ENCODE data around the gene ARL5C.

The ARL5C gene

DNA sequence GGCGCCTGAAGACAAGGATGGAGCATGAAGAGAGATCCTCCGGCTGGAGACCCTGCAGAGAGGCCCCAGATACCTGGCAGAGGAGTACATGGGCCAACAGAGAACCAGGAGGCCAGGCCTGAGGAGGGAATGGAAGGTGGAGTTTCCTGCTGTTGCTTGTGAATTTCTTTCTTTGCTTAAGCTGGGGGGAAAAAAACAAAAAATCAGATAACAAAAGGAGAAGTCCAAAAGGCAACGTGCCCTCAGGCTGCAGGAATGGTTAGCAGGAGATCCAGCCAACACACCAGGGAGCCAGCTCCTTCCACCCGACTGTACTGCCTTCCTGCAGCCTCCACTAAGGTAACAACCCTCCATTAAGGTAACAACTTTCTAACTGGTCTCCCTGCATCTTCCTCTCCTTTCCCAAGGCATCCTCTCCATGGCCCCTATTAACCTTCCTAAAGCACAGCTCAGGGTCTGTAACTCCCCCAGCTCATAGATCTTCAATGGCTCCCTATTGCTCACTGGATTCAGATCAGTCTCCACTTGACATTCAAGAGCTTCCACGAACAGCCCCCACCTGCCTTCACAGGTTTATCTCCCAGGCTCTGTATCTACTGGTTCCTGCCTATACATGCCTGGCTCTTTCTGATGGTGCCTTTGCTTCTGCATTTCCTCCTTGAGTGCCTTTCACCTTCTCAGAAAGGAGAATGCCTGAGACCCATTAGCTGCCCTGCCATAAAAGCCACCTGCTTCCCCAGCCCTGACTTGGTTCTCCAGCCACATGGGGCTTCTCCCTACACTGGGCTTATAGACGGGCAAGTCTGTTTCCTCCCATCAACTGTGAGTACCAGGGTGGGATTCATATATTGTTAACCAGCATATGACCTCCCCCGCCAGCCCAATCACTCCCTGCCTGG lies 725 bp upstream of the ARL5C start:
- Mint-ChIP-seq H3K36me3 (ENCODE audit: low read depth) (peaks cover 2% of the 10 kb centered on the region), H3K4me3 (no peak overlapping the region), H3K4me1 (peaks cover 19% of the 10 kb centered on the region), H3K27me3 (peaks cover 30% of the 10 kb centered on the region), H3K27ac (no peak overlapping the region), H3K9me3 (no peaks in the 10 kb centered on the region)
- DNase-seq (no peak), ATAC-seq (no peak)

GRCh38 chr17:39165178-39165840 lies 652 bp downstream of the ARL5C start:
- DNase-seq: no peak
- Mint-ChIP-seq H3K27ac (no peak overlapping the region), H3K9me3 (no peaks in the 10 kb centered on the region), H3K4me3 (peak overlapping the region; percentile 90), H3K36me3 (ENCODE audit: low read depth) (peaks cover 2% of the 10 kb centered on the region), H3K4me1 (peaks cover 19% of the 10 kb centered on the region), H3K27me3 (peaks cover 30% of the 10 kb centered on the region)
- peak; percentile 2 for ATAC-seq

GRCh38 chr17:39164675-39165143 lies 1.3 kb downstream of the ARL5C start:
- DNase-seq (peak; percentile 86), ATAC-seq (peak; percentile 98)
- peaks cover 19% of the 10 kb centered on the region for H3K4me1 Mint-ChIP-seq
- H3K9me3 Mint-ChIP-seq: no peaks in the 10 kb centered on the region
- peaks cover 2% of the 10 kb centered on the region for H3K36me3 Mint-ChIP-seq (ENCODE audit: low read depth)
- H3K27me3 Mint-ChIP-seq: peaks cover 30% of the 10 kb centered on the region
- no peak overlapping the region for H3K27ac Mint-ChIP-seq
- peak overlapping the region; percentile 90 for H3K4me3 Mint-ChIP-seq

- peaks cover 11% of the 10 kb centered on the region for H3K4me1 Mint-ChIP-seq
- H3K9me3 Mint-ChIP-seq: no peaks in the 10 kb centered on the region
- ATAC-seq: no peak
- no peak overlapping the region for H3K4me3 Mint-ChIP-seq
- no peak overlapping the region for H3K27ac Mint-ChIP-seq
- H3K36me3 Mint-ChIP-seq (ENCODE audit: low read depth): no peaks in the 10 kb centered on the region
- peaks cover 23% of the 10 kb centered on the region for H3K27me3 Mint-ChIP-seq
- no peak for DNase-seq
Measured at GRCh38 chr17:39161962-39162361, 4.0 kb downstream of the ARL5C start.

GRCh38 chr17:39158623-39159022 lies 7.3 kb downstream of the ARL5C start:
- H3K9me3 Mint-ChIP-seq: no peaks in the 10 kb centered on the region
- ATAC-seq (no peak), DNase-seq (no peak)
- peaks cover 12% of the 10 kb centered on the region for H3K4me1 Mint-ChIP-seq
- peaks cover 7% of the 10 kb centered on the region for H3K36me3 Mint-ChIP-seq (ENCODE audit: low read depth)
- no peak overlapping the region for H3K4me3 Mint-ChIP-seq
- H3K27ac Mint-ChIP-seq: no peak overlapping the region
- peaks cover 11% of the 10 kb centered on the region for H3K27me3 Mint-ChIP-seq

- Mint-ChIP-seq H3K4me3 (no peak overlapping the region), H3K4me1 (peaks cover 31% of the 10 kb centered on the region), H3K36me3 (ENCODE audit: low read depth) (peaks cover 10% of the 10 kb centered on the region), H3K9me3 (no peaks in the 10 kb centered on the region), H3K27ac (no peak overlapping the region), H3K27me3 (peaks cover 12% of the 10 kb centered on the region)
- ATAC-seq (no peak), DNase-seq (no peak)
Measured at GRCh38 chr17:39156491-39156890, 9.5 kb downstream of the ARL5C start.

- no peak overlapping the region for H3K4me3 Mint-ChIP-seq
- H3K27ac Mint-ChIP-seq: no peak overlapping the region
- DNase-seq (no peak), ATAC-seq (no peak)
- H3K9me3 Mint-ChIP-seq: no peaks in the 10 kb centered on the region
- H3K27me3 Mint-ChIP-seq: peaks cover 14% of the 10 kb centered on the region
- H3K36me3 Mint-ChIP-seq (ENCODE audit: low read depth): peaks cover 10% of the 10 kb centered on the region
- H3K4me1 Mint-ChIP-seq: peaks cover 33% of the 10 kb centered on the region
Measured at GRCh38 chr17:39155654-39156053, 10.3 kb downstream of the ARL5C start.

- H3K4me1 Mint-ChIP-seq: peaks cover 37% of the 10 kb centered on the region
- peaks cover 10% of the 10 kb centered on the region for H3K36me3 Mint-ChIP-seq (ENCODE audit: low read depth)
- peak overlapping the region; percentile 97 for H3K27ac Mint-ChIP-seq
- no peaks in the 10 kb centered on the region for H3K9me3 Mint-ChIP-seq
- H3K4me3 Mint-ChIP-seq: peak overlapping the region; percentile 99
- peaks cover 20% of the 10 kb centered on the region for H3K27me3 Mint-ChIP-seq
- ATAC-seq (peak; percentile 30), DNase-seq (peak; percentile 94)
Measured at GRCh38 chr17:39153599-39154051, 12.3 kb downstream of the ARL5C start.

DNA sequence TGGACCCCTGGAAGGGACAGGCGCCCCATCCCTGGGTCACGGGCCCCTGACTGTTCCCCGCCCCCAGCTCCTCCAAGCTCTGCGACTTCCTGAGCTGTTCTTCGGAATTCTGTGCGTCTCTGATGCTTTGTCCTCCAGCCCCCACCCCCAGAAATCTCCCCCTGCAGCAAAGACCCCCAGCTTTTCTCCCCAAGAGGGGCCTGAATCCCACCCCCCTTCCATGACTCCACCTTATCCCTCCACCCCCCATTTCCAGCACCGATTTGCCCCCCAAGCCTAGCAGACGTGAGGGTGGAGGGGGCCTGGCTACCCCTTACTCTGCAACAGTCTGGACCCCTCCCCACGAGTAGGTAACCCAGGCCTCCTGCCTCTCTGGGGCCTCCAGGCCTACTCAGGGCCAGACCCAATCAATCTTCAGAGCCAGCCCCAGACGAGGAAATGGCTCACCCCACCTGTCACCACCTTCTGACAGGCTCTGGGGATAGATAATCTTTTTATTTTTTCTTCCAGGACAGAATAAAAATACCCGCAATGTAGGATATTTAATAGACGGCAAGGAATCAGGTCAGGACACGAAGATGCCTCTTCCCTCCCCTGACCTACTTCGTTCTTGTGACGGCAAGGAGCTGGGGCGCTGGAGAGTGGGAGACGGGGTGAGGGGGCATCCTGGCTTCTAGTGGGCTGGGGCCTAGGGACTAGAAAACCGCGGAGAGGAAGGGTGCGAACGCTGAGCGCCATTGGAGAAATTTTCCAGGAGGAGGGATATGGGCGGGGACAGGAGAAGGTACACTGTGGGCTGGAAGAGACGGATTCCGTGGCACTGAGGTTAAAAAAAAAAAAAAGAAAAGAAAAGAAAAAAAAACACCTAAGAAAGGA lies 13.8 kb downstream of the ARL5C start:
- no peak for ATAC-seq
- peak overlapping the region; percentile 99 for H3K4me3 Mint-ChIP-seq
- no peaks in the 10 kb centered on the region for H3K9me3 Mint-ChIP-seq
- peaks cover 10% of the 10 kb centered on the region for H3K36me3 Mint-ChIP-seq (ENCODE audit: low read depth)
- H3K4me1 Mint-ChIP-seq: peaks cover 37% of the 10 kb centered on the region
- H3K27ac Mint-ChIP-seq: peak overlapping the region; percentile 97
- DNase-seq: peak; percentile 26
- H3K27me3 Mint-ChIP-seq: peaks cover 20% of the 10 kb centered on the region

GRCh38 chr17:39151150-39151942 lies 14.6 kb downstream of the ARL5C start, which contains the start of gene PLXDC1:
Gene PLXDC1 (minus strand): TSS chr17:39151637. CDS start chr17:39151437, 200 bp downstream.
- no peak for DNase-seq
- H3K9me3 Mint-ChIP-seq: no peaks in the 10 kb centered on the region
- H3K36me3 Mint-ChIP-seq (ENCODE audit: low read depth): peaks cover 10% of the 10 kb centered on the region
- ATAC-seq: no peak
- H3K27me3 Mint-ChIP-seq: peaks cover 20% of the 10 kb centered on the region
- peaks cover 37% of the 10 kb centered on the region for H3K4me1 Mint-ChIP-seq
- H3K4me3 Mint-ChIP-seq: peak within 1 kb of the TSS; percentile 99
- H3K27ac Mint-ChIP-seq: peak within 1 kb of the TSS; percentile 97

DNA sequence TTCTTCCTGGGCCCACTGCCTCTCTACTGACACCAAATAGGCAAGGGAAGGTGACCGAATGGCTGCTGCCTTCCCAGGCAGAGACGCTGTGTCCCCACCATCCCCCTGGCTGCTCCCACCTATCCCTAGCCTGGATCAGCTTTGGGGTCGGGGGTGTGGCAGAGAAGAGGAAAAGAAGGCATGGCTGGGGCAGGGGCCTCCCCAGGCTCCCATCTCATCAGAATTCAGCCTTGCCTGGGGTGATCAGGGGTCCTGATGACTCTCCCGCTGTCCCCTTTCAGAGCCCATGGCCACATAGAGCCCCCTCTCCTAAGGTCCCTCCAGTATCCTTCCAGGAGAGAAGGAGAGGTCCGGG lies 15.2 kb downstream of the ARL5C start:
- DNase-seq (no peak), ATAC-seq (no peak)
- peak overlapping the region; percentile 43 for H3K4me3 Mint-ChIP-seq
- peaks cover 37% of the 10 kb centered on the region for H3K4me1 Mint-ChIP-seq
- H3K9me3 Mint-ChIP-seq: no peaks in the 10 kb centered on the region
- H3K27me3 Mint-ChIP-seq: peaks cover 20% of the 10 kb centered on the region
- H3K36me3 Mint-ChIP-seq (ENCODE audit: low read depth): peaks cover 10% of the 10 kb centered on the region
- no peak overlapping the region for H3K27ac Mint-ChIP-seq

- Mint-ChIP-seq H3K9me3 (no peaks in the 10 kb centered on the region), H3K27ac (no peak overlapping the region), H3K4me3 (peak overlapping the region; percentile 8), H3K27me3 (peaks cover 20% of the 10 kb centered on the region), H3K36me3 (ENCODE audit: low read depth) (peaks cover 10% of the 10 kb centered on the region), H3K4me1 (peaks cover 37% of the 10 kb centered on the region)
- no peak for DNase-seq
- no peak for ATAC-seq
Measured at GRCh38 chr17:39150104-39150634, 15.8 kb downstream of the ARL5C start.
